ENCODE measurements around the gene GPR153. TPM values are rescaled to one million over a fixed set of nuclear protein-coding genes. Genes with fewer than 3 reads are reported as not detected.

Gene GPR153
- total and polyA plus RNA-seq, 2 of the 13 experiments (the other 11 are each of a cell fraction or from before 2014, with no cell fraction given) = 0.22 to 0.31 TPM

GRCh38 chr1:6199298-6200187 lies 61.4 kb downstream of the GPR153 start, which contains the start of gene RPL22 (continued):
- TF ChIP-seq ZBTB4 (CRISPR knock-in tag; IDR thresholded peaks at IDR 0.05; ENCODE audit: borderline replicate concordance) (no peak), TFDP1 (CRISPR knock-in tag; IDR thresholded peaks at IDR 0.05; ENCODE audit: borderline replicate concordance) (peak; percentile 44; the same call in 1 of the 2 replicates), BATF2 (CRISPR knock-in tag; IDR thresholded peaks at IDR 0.05) (peak; percentile 57; the same call in 1 of the 2 replicates), ZNF264 (CRISPR knock-in tag; IDR thresholded peaks at IDR 0.05) (peak; percentile 87), MXI1 (IDR thresholded peaks at IDR 0.05; ENCODE audit: borderline replicate concordance, low read depth, low read length) (peak; percentile 95; the same call in 2 of the 3 replicates), ERF (CRISPR knock-in tag; IDR thresholded peaks at IDR 0.05) (peak; percentile 81), ZNF263 (CRISPR knock-in tag; IDR thresholded peaks at IDR 0.05) (peak; percentile 53), ETV6 (CRISPR knock-in tag; conservative IDR thresholded peaks at IDR 0.05) (0 out of 2 replicates have a peak, but pooled peaks have one; percentile 84), ZMAT3 (CRISPR knock-in tag; conservative IDR thresholded peaks at IDR 0.05) (peak; percentile 76; the same call in 1 of the 2 replicates), SETDB1 (CRISPR knock-in tag; IDR thresholded peaks at IDR 0.05; ENCODE audit: borderline replicate concordance) (no peak), PPARG (CRISPR knock-in tag; conservative IDR thresholded peaks at IDR 0.05) (no peak), MBD4 (IDR thresholded peaks at IDR 0.05; ENCODE audit: borderline replicate concordance, low read length) (no peak), ZNF317 (CRISPR knock-in tag; IDR thresholded peaks at IDR 0.05) (no peak; the same call in 1 of the 2 replicates), NCOA1 (CRISPR knock-in tag; IDR thresholded peaks at IDR 0.05) (0 out of 2 replicates have a peak, but pooled peaks have one; percentile 20), MBNL3 (CRISPR knock-in tag; conservative IDR thresholded peaks at IDR 0.05) (no peak), ZNF3 (CRISPR knock-in tag; IDR thresholded peaks at IDR 0.05) (no peak), PBX3 (CRISPR knock-in tag; IDR thresholded peaks at IDR 0.05; ENCODE audit: borderline replicate concordance) (0 out of 2 replicates have a peak, but pooled peaks have one; percentile 54), ZNF816 (CRISPR knock-in tag; IDR thresholded peaks at IDR 0.05; ENCODE audit: borderline replicate concordance) (peak; percentile 56; the same call in 1 of the 2 replicates), YEATS2 (CRISPR knock-in tag; IDR thresholded peaks at IDR 0.05; ENCODE audit: borderline replicate concordance) (peak; percentile 98), EEA1 (CRISPR knock-in tag; IDR thresholded peaks at IDR 0.05; ENCODE audit: borderline replicate concordance) (no peak), ZNF672 (CRISPR knock-in tag; IDR thresholded peaks at IDR 0.05) (no peak), ZFP82 (CRISPR knock-in tag; IDR thresholded peaks at IDR 0.05; ENCODE audit: borderline replicate concordance) (no peak), HDAC1 (CRISPR knock-in tag; IDR thresholded peaks at IDR 0.05) (peak; percentile 94)

Measured in HepG2 (cell line).